Panc1 (cell line): ENCODE results near the gene GRHL3.
"Not testable (repeated sequence)": the region's sequence is repeated elsewhere in the genome, so short reads cannot be mapped to it uniquely, and the experiment has no call there.

ENCODE experiments used
- CTCF ChIP-seq: fragments of 450-650 bp; IDR thresholded peaks from 2 replicates; pipeline ENCODE4 v1.5.1; 2017; ENCODE audit warnings: mild to moderate bottlenecking
- POLR2AphosphoS5 ChIP-seq: IDR thresholded peaks from 2 replicates; pipeline ENCODE4 v1.6.1; 2012; ENCODE audit warnings: mild to moderate bottlenecking, low read depth, low read length, moderate library complexity
- SIN3A ChIP-seq: IDR thresholded peaks from 2 replicates; pipeline ENCODE4 v1.6.1; 2012; ENCODE audit warnings: low read depth, mild to moderate bottlenecking, low read length, moderate library complexity, borderline replicate concordance; ENCODE audit not compliant: insufficient read depth
- TCF7L2 ChIP-seq: IDR thresholded peaks from 2 replicates; pipeline ENCODE4 v1.6.1; 2011; ENCODE audit warnings: mild to moderate bottlenecking, low read depth, low read length, inconsistent platforms
- TF ChIP-seq, protein P1 (sequence below), 2 experiments: IDR thresholded peaks; 2 replicates each; pipeline ENCODE4 v1.6.1; 2011 to 2012; ENCODE audit warnings: low read depth in 2 of 2, control low read depth in 1 of 2, low read length in 1 of 2, mild to moderate bottlenecking in 1 of 2, moderate library complexity in 1 of 2; ENCODE audit not compliant: insufficient read depth in 1 of 2

DNA sequence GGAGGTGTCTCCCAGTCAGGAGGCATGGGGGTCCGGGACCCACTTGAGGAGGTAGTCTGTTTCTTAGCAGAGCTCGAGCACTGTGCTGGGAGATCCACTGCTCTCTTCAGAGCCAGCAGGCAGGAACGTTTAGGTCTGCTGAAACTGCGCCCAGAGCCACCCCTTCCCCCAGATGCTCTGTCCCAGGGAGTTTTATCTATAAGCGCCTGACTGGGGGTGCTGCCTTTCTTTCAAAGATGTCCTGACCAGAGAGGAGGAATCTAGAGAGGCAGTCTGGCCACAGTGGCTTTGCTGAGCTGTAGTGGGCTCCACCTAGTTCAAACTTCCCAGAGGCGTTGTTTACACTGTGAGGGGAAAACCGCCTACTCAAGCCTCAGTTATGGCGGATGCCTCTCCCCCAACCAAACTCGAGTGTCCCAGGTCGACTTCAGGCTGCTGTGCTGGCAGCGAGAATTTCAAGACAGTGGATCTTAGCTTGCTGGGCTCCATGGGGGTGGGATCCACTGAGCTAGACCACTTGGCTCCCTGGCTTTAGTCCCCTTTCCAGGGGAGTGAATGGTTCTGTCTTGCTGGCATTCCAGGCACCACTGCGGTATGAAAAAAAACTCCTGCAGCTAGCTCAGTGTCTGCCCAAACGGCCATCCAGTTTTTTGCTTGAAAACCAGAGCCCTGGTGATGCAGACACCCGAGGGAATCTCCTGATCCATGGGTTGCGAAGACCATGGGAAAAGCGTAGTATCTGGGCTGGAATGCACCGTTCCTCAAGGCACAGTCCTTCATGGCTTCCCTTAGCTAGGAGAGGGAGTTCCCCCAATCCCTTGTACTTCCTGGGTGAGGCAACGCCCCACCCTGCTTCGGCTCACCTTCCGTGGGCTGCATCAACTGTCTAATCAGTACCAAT lies 44.7 kb upstream of the GRHL3 start:
- not testable (repeated sequence) for TF ChIP-seq POLR2AphosphoS5, CTCF, TCF7L2, SIN3A
- TF ChIP-seq, protein P1, sequence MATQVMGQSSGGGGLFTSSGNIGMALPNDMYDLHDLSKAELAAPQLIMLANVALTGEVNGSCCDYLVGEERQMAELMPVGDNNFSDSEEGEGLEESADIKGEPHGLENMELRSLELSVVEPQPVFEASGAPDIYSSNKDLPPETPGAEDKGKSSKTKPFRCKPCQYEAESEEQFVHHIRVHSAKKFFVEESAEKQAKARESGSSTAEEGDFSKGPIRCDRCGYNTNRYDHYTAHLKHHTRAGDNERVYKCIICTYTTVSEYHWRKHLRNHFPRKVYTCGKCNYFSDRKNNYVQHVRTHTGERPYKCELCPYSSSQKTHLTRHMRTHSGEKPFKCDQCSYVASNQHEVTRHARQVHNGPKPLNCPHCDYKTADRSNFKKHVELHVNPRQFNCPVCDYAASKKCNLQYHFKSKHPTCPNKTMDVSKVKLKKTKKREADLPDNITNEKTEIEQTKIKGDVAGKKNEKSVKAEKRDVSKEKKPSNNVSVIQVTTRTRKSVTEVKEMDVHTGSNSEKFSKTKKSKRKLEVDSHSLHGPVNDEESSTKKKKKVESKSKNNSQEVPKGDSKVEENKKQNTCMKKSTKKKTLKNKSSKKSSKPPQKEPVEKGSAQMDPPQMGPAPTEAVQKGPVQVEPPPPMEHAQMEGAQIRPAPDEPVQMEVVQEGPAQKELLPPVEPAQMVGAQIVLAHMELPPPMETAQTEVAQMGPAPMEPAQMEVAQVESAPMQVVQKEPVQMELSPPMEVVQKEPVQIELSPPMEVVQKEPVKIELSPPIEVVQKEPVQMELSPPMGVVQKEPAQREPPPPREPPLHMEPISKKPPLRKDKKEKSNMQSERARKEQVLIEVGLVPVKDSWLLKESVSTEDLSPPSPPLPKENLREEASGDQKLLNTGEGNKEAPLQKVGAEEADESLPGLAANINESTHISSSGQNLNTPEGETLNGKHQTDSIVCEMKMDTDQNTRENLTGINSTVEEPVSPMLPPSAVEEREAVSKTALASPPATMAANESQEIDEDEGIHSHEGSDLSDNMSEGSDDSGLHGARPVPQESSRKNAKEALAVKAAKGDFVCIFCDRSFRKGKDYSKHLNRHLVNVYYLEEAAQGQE (IDR thresholded peaks at IDR 0.05; ENCODE audit: insufficient read depth in 1 of 2, low read depth in 2 of 2, low read length in 1 of 2): not testable (repeated sequence)
